Stimulated activated CD4-positive, alpha-beta T cell treated with anti-CD3 and anti-CD28 coated beads, Interleukin-15, amount 100 ng/mL, for 24 hours (primary cell): ENCODE data around the gene PRKCD.

ENCODE experiments used
- DNase-seq: peaks from one replicate; pipeline ENCODE4 v3.0.0-alpha.2; 2020

Gene PRKCD

DNA sequence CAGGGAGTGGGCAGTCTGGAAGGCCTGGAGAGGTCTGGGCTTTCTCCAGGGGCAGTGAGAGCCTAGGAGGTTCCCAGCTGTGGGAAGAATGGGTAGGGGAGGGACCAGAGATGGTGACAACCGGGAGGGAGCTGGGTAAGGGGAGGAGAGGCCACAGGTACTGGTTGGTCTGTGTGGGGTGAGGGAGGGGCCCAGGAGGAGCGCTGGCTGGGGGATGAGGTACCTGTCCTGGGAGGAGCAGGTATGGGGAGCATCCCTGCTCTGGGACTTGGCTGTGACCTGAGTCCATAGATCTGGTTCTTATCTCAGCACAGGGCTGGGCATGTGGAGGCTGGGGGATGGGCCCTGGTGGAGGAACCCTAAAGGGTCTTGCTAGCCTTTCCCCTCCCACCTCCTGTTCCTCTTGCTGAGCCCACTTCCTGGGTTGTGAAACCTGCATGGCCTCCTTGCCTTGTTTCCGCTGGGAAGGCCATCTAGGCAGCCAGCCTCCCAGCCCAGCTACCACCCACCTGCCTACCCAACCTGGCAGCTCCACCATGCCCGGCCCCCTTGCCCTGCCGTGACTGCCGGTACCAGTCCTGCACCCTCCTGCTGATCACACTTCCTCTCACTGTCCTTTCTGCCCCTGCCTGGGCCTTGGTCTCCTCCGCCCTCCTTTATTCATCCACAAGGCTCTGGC is 11.0 kb downstream of the PRKCD start:
- DNase-seq, result no peak

- DNase-seq, result no peak
These were observed 12.1 kb downstream of the PRKCD start for GRCh38 chr3:53173107-53173506.

DNA sequence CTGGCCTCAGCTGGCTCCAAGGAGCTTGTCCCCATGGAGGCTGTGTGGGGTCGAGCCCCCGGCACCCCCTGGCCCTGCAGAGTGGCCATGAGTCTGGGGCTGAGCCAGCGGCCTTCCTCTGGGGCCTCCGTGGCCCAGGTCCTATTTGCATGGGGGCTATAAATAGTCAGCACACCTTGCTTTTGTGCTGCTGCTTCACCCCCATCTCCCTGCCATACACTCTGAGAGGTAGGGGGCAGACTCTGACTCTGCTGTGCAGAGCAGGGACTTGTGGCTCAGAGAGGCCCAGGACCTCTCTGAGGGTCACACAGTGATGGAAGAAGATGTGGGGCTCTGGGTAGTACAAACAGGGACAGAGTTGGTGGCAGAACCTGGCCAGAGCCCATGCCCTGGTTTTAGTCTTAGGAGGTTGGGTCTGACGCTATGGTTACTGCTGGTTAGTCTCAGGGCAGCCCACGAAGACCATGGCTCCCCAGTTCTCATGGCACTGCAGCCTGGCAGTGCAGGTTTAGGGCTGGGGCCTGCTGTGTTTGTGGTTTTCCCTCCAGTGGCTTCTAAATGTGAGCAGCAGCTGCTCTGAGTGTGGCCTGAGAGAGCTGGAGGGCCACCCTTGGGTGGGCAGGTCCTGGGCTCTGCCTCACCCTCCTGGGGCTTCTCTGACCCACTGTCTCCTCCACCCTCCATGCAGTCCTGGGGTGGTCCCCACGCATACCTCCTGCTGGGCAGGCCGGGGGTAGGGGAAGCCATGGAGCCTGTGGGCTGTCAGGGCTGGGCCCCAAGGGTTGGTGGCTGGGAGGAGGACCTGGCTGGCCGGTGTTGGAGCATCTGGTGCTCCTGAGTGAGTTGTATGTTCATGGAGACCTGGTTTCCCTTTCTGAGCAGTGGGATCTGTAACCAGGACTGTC is 13.6 kb downstream of the PRKCD start:
- DNase-seq, result no peak

- no peak for DNase-seq
These were observed 14.9 kb downstream of the PRKCD start for GRCh38 chr3:53175613-53176540.

DNA sequence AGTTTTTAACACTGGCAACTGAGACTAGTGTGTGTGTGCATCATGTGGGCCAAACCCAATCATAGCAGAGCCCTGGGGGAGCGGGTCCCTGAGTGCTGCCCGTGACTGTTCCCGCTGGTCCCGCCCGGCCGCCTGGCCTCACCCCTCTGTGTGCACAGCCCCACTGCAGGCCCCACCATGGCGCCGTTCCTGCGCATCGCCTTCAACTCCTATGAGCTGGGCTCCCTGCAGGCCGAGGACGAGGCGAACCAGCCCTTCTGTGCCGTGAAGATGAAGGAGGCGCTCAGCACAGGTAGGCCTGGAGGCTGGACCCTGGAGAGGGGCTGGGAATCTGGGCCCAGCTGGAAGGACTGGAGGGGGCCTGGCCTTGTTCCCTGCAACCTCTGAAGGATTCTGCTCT is 17.2 kb downstream of the PRKCD start:
- DNase-seq, result no peak

DNA sequence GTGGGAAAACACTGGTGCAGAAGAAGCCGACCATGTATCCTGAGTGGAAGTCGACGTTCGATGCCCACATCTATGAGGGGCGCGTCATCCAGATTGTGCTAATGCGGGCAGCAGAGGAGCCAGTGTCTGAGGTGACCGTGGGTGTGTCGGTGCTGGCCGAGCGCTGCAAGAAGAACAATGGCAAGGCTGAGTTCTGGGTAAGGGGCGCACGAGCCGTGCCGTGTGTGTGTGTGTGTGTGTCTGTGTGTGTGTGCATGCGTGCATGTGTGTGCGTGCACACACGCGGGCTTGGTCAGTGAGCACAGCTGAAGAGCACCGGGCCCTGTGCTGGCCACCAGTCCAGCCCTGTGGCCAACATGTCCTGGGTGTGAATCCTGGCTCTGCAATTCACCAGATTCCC is 18.6 kb downstream of the PRKCD start:
- DNase-seq, result no peak

DNA sequence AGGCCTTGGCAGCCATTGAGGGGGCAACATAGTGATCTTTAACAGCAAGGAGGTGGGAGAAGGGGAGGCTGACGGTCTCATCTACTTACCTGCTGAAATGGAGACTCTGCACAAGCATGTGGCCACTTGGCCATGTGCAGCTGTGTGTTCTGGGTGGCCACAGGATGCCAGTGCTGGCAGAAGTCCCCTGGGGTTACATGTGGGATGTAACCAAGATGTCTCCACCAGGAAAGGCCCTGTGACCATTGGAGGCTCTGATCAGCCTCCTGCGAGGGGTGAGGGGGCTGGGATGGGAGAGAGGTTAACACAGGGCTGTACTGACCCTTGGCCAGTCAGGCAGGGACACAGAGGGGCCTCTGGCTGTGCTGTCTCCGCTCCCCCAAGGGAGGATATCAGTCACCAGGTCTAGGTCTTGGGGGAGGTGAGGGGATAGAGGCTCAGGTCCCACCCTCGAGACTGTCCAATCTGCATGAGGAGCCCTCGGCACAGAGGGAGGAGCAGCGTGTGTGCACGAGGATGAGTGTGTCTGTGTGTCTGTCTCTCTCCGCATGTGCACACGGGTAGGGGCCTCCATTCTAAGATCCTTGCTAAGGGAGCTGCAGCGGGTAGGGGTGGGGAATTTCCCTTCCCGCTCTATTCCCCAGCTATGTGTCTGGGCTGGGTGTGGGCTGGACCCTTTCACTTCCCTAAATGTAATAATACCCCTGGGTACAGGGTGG is 19.5 kb downstream of the PRKCD start:
- no peak for DNase-seq

DNA sequence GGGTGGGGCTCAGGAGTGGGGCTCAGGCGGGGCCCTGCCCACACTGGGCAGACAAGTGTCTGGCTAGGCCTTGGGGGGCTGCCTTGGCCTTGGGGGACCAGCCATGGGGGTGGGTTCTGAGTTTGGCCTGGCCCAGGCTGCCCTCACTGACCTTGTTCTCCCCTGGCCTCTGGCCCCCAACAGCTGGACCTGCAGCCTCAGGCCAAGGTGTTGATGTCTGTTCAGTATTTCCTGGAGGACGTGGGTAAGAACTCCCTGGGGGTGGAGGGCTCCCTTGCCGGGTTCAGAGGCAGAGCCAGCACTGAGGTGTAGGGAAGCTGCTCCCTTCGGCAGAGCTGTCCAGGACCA is 20.0 kb downstream of the PRKCD start:
- no peak for DNase-seq

GRCh38 chr3:53181528-53181927 is 20.5 kb downstream of the PRKCD start:
- DNase-seq, result no peak

GRCh38 chr3:53182764-53183355 is 21.9 kb downstream of the PRKCD start:
- no peak for DNase-seq

DNA sequence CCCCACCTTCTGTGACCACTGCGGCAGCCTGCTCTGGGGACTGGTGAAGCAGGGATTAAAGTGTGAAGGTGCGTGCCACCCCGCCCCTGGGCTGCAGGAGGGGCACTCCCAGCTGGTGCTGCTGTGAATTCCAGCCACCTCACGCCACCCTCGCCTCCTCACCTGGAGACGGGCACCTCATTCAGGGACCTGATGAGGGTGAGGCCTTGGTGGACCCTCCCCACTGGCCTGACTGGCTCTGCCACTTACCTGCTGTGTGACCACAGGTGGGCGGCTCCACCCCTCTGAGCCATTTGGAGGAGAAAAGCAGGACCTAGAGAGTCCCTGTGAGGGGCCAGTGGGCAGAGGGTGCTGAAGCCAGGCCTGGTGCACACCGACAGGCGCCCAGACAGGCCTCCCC is 22.5 kb downstream of the PRKCD start:
- no peak for DNase-seq

- DNase-seq, result no peak
These were observed 23.7 kb downstream of the PRKCD start for GRCh38 chr3:53184701-53185100.

- DNase-seq, result no peak
These were observed 24.9 kb downstream of the PRKCD start for GRCh38 chr3:53185761-53186465.

GRCh38 chr3:53186726-53187125 is 25.7 kb downstream of the PRKCD start:
- DNase-seq, result no peak

DNA sequence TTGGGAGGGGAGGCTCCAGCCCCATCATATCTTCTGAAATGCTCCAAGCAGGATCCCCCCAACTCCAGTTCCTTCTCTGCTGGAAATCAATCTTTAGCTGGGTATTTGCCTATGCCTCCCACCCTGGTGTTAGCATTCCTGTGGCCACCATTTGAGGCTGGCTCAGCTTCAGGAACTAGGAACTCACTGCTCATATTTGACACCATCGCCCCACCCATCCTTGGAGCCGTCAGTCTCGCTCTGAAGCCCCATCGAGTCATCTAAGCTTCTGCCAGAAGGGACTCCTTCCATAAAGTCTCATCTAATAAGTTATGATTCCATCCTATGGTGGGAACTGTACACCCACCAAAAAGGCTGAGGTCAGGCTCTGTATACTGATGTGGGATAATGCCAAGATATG is 26.4 kb downstream of the PRKCD start:
- DNase-seq, result no peak

DNA sequence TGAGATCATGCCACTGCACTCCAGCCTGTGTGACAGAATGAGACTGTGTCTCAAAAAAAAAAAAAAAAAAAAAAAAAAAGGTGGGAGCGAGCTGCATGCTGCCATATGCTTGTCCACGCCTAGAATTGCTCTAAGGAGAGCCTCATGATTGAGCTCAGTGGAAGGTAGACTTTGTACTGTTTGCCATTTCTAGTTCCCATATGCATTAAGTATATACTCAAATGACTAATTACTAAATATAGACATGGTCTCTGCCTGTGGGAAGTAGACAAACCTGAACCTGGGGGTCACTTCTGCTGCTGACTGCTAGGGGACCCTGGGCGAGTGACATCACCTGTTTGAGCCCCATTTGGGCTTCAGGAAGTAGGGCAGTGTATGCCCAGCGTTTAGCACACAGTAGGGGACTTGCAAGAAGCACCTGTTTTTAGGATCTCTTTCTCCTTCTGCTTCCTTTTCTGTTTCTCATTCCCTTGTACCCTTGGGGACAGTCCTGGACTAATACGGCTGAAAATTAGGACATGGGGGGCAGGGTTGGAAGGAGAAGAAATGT is 27.2 kb downstream of the PRKCD start:
- DNase-seq, result no peak

- DNase-seq, result no peak
These were observed 27.7 kb downstream of the PRKCD start for GRCh38 chr3:53188720-53189119.

DNA sequence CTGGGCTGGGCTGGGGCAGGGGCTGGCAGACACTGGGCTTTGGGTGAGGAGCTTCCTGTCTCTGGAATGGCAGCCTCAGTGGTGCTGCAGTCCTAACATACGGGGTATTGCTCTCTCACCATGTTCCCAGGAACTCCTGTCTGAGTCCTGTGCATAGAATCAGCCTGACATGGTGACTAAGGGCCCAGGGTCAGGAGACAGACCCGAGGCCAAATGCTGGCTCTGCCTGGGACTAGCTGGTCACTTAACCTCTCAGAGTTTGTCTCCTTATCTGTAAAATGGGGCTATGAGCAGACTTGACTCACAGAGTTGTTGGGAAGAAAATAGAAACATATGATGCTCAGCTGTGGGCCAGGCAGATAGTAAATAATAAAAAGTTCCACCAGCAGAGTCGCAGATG is 28.3 kb downstream of the PRKCD start:
- no peak for DNase-seq

- DNase-seq, result no peak
These were observed 29.6 kb downstream of the PRKCD start for GRCh38 chr3:53190659-53191058.

DNA sequence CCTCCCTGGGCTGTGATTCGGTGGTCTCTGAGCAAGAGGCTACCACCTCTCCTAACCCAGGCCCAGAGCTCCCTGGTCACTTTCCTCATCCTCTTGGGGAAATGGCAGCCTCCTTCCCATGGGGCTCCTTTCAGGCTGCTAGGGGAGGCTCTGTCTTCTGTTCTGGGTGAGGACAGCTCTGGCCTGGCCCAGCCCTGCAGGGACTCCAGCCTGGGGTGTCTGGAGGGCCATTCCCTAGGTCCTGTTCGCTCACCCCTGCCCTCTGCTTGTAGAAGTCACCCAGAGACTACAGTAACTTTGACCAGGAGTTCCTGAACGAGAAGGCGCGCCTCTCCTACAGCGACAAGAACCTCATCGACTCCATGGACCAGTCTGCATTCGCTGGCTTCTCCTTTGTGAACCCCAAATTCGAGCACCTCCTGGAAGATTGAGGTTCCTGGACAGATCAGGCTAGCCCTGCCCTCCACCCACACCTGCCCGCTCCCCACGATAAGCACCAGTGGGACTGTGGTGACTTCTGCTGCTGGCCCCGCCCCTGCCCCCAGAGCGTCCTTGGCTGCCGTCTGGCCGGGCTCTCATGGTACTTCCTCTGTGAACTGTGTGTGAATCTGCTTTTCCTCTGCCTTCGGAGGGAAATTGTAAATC is 30.9 kb downstream of the PRKCD start:
- no peak for DNase-seq

DNA sequence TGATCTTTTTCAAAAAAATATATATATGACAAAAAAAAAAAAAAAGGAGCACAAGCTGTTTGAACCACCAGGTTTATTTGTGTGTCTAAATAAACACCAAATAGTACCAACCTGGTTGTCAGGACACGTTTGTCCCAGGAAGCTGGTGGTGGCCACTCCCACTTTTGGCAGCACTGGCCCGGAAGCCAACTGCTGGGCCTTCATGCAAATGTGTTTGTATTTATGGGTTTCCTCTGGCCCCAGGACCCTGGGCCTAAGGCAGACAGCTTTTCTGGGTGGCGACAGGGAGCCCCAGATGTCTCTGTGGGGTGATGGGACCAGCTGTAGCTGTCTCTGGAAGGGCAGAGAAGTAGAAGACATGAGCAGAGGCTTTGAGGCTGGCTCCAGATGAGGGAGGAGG is 31.6 kb downstream of the PRKCD start:
- no peak for DNase-seq
